ENCODE results near the gene RPH3AL. TPM values are rescaled to one million over a fixed set of nuclear protein-coding genes. Genes with fewer than 3 reads are reported as not detected.

The RPH3AL gene
- total and polyA plus RNA-seq, 10 of the 15 experiments (the other 5 are each of a cell fraction or from before 2014, with no cell fraction given) = 0.04 to 1.2 (median 0.47) TPM; not detected in 2

GRCh38 chr17:364308-364707, 11.7 kb upstream of the RPH3AL start:
- no peak overlapping the region for H3K27ac ChIP-seq (ENCODE audit: control insufficient read depth, insufficient read depth)
- FAIRE-seq (no peak), DNase-seq (ENCODE audit: low read depth, low spot score) (no peak), ATAC-seq (no peak)
- H3K4me2 ChIP-seq (ENCODE audit: control insufficient read depth, insufficient read depth) = no peak overlapping the region
- no peaks in the 10 kb centered on the region for H4K20me1 ChIP-seq (ENCODE audit: control insufficient read depth, insufficient read depth)
- H3K4me1 ChIP-seq (ENCODE audit: control insufficient read depth, insufficient read depth, low read length) = no peaks in the 10 kb centered on the region
- H3K9me3 ChIP-seq (replicated peaks; ENCODE audit: control insufficient read depth, insufficient read depth, low read length) = no peaks in the 10 kb centered on the region; the same call in 2 of the 3 replicates
- ChIA-PET RAD21 (ENCODE audit: unreplicated experiment) (no interaction called here), SMC1A (ENCODE audit: uncharacterized antibody, unreplicated experiment) (no interaction called here), CTCF (no interaction called here), POLR2A (no interaction called here)
- no peaks in the 10 kb centered on the region for H3K36me3 ChIP-seq (ENCODE audit: control insufficient read depth in 2 of 2, insufficient read depth in 2 of 2, low read length in 1 of 2)
- H3K27me3 ChIP-seq (replicated peaks in 1 of 2; ENCODE audit: control insufficient read depth in 2 of 2, insufficient read depth in 2 of 2, low read length in 1 of 2) = no peaks in the 10 kb centered on the region
- no peak for TF ChIP-seq E2F4 (IDR thresholded peaks at IDR 0.05; ENCODE audit: low read depth, low read length)
- no peak for TF ChIP-seq PRDM15 (CRISPR knock-in tag; IDR thresholded peaks at IDR 0.05)
- no peak for TF ChIP-seq MTA3 (IDR thresholded peaks at IDR 0.05; ENCODE audit: borderline replicate concordance, low read length)
- TF ChIP-seq TCF7 (IDR thresholded peaks at IDR 0.05; ENCODE audit: borderline replicate concordance) = no peak
- no peak for TF ChIP-seq MTA2 (IDR thresholded peaks at IDR 0.05; ENCODE audit: low read depth)
- no peak for TF ChIP-seq SIN3A (IDR thresholded peaks at IDR 0.05; ENCODE audit: low read depth, low read length)
- TF ChIP-seq PBX3 (IDR thresholded peaks at IDR 0.05; ENCODE audit: insufficient replicate concordance, low read depth, low read length) = no peak
- TF ChIP-seq STAT1 (conservative IDR thresholded peaks at IDR 0.05) = no peak
- no peak for TF ChIP-seq ZSCAN29 (IDR thresholded peaks at IDR 0.05)
- TF ChIP-seq NFYB (IDR thresholded peaks at IDR 0.05; ENCODE audit: insufficient read depth, low read depth, low read length) = no peak
- no peak for TF ChIP-seq NBN (IDR thresholded peaks at IDR 0.05)
- no peak for TF ChIP-seq RELA (IDR thresholded peaks at IDR 0.05; ENCODE audit: borderline replicate concordance, partially characterized antibody)
- no peak for TF ChIP-seq FOS (IDR thresholded peaks at IDR 0.05; ENCODE audit: borderline replicate concordance, extremely low read depth, insufficient read length)
- TF ChIP-seq ZNF384 (IDR thresholded peaks at IDR 0.05; ENCODE audit: borderline replicate concordance, low read depth, low read length) = no peak
- 12% methylated on average over 8 of the region's 8 CpGs for WGBS (ENCODE audit: insufficient coverage, insufficient replicate concordance, low lambda C conversion rate, missing lambda C conversion rate)
- H3K4me3 ChIP-seq = no peak overlapping the region
- BruUV-seq (replicated peaks) = no TSS peak
- H3K79me2 ChIP-seq (ENCODE audit: control insufficient read depth, insufficient read depth, low read length) = no peaks in the 10 kb centered on the region
- no peak overlapping the region for H3K9ac ChIP-seq (ENCODE audit: control insufficient read depth, insufficient read depth, low read length)
- no peak overlapping the region for H2AFZ ChIP-seq (ENCODE audit: control insufficient read depth, low read depth, low read length)
- in situ Hi-C loops (cut with MboI) = no loop called here
- intact Hi-C loops (cut with micrococcal nuclease; ENCODE audit: unreplicated experiment) = no loop called here
